Thymus (tissue), 14 donors: ENCODE measurements around the gene BLOC1S2. TPM values are rescaled to one million over a fixed set of nuclear protein-coding genes. Genes with fewer than 3 reads are reported as not detected.

ENCODE experiments used
- DNase-seq, 9 donors: peaks; one replicate each; pipeline ENCODE4 v3.0.0-alpha.2; 2013; ENCODE audit warnings: low spot score in 9 of 9, low read depth in 6 of 9, missing footprints in 1 of 9
- H3K27ac ChIP-seq, 2 donors: one replicate each; pipeline ENCODE4 v1.5.1; 2013; ENCODE audit warnings: control low read depth in 1 of 2, low read depth in 1 of 2, low read length in 1 of 2, mild to moderate bottlenecking in 1 of 2, moderate library complexity in 1 of 2
- H3K27me3 ChIP-seq, 2 donors: one replicate each; pipeline ENCODE4 v1.5.1; 2013; ENCODE audit warnings: low read length in 1 of 2; ENCODE audit not compliant: control insufficient read depth in 2 of 2, insufficient read depth in 1 of 2
- H3K36me3 ChIP-seq, 2 donors: one replicate each; pipeline ENCODE4 v1.5.1; 2013; ENCODE audit warnings: low read length in 1 of 2, mild to moderate bottlenecking in 1 of 2, moderate library complexity in 1 of 2; ENCODE audit not compliant: control insufficient read depth in 2 of 2, insufficient read depth in 2 of 2
- H3K4me1 ChIP-seq, 2 donors: one replicate each; pipeline ENCODE4 v1.5.1; 2013; ENCODE audit warnings: low read length in 2 of 2; ENCODE audit not compliant: control insufficient read depth in 2 of 2, insufficient read depth in 2 of 2
- H3K4me3 ChIP-seq, 2 donors: one replicate each; pipeline ENCODE4 v1.5.1; 2013; ENCODE audit warnings: low read length in 2 of 2, control low read depth in 1 of 2, mild to moderate bottlenecking in 1 of 2
- H3K9me3 ChIP-seq, 2 donors: one replicate each; pipeline ENCODE4 v1.5.1; 2013; ENCODE audit warnings: low read length in 1 of 2, mild to moderate bottlenecking in 1 of 2; ENCODE audit not compliant: control insufficient read depth in 2 of 2, insufficient read depth in 1 of 2
- WGBS: extraction: QIAGEN DNeasy Blood & Tissue Kit; methylation state at CpG from one replicate; pipeline ENCODE4 v1.1.7; 2013; 5-methylcytosine and 5-hydroxymethylcytosine counted together
- long read RNA-seq, 10 donors: transcript quantifications; one replicate each; lab custom pipeline, GENCODE V29; 2026
- polyA plus RNA-seq: library from polyadenylated mRNA; stranded (reverse); fragments of 200-250 nt; gene quantifications from one replicate; pipeline ENCODE4 v1.2.3, GENCODE V29; 2013
- total RNA-seq: library from RNA; stranded (reverse); fragments of 120-200 nt; gene quantifications from one replicate; pipeline ENCODE4 v1.2.4, GENCODE V29; 2013
- donor health status: healthy.

The BLOC1S2 gene
- total RNA-seq (49.9 TPM), polyA plus RNA-seq (114 TPM)
- long read RNA-seq, donor 1, transcript BLOC1S2-202 (5 exons, 1,249 nt), result major isoform, 6 of 6 reads
- long read RNA-seq, donor 1, partial matches to known transcripts, result 0 of 6 reads
- long read RNA-seq, donor 1, other reads (novel, unspliced or antisense), result 0 of 6 reads
- long read RNA-seq, donor 2, result 0 reads
- long read RNA-seq, donor 3, transcript BLOC1S2-203 (4 exons, 2,024 nt), result minor isoform, 19 of 63 reads
- long read RNA-seq, donor 3, transcript BLOC1S2-202 (5 exons, 1,249 nt), result major isoform, 44 of 63 reads
- long read RNA-seq, donor 3, partial matches to known transcripts, result 0 of 63 reads
- long read RNA-seq, donor 3, other reads (novel, unspliced or antisense), result 0 of 63 reads
- long read RNA-seq, donor 4, transcript BLOC1S2-202 (5 exons, 1,249 nt), result major isoform, 13 of 15 reads
- long read RNA-seq, donor 4, partial matches to known transcripts, result 0 of 15 reads
- long read RNA-seq, donor 4, other reads (novel, unspliced or antisense), result 0 of 15 reads
- long read RNA-seq, donor 5, transcript BLOC1S2-203 (4 exons, 2,024 nt), result minor isoform, 13 of 81 reads
- long read RNA-seq, donor 5, transcript BLOC1S2-202 (5 exons, 1,249 nt), result major isoform, 40 of 81 reads
- long read RNA-seq, donor 5, partial matches to known transcripts, result 26 of 81 reads
- long read RNA-seq, donor 5, other reads (novel, unspliced or antisense), result 0 of 81 reads
- long read RNA-seq, donor 6, transcript BLOC1S2-203 (4 exons, 2,024 nt), result minor isoform, 9 of 35 reads
- long read RNA-seq, donor 6, transcript BLOC1S2-202 (5 exons, 1,249 nt), result major isoform, 26 of 35 reads
- long read RNA-seq, donor 6, partial matches to known transcripts, result 0 of 35 reads
- long read RNA-seq, donor 6, other reads (novel, unspliced or antisense), result 0 of 35 reads
- long read RNA-seq, donor 7, transcript BLOC1S2-203 (4 exons, 2,024 nt), result minor isoform, 5 of 26 reads
- long read RNA-seq, donor 7, transcript BLOC1S2-202 (5 exons, 1,249 nt), result major isoform, 21 of 26 reads
- long read RNA-seq, donor 7, partial matches to known transcripts, result 0 of 26 reads
- long read RNA-seq, donor 7, other reads (novel, unspliced or antisense), result 0 of 26 reads
- long read RNA-seq, donor 8, transcript BLOC1S2-202 (5 exons, 1,249 nt), result major isoform, 8 of 17 reads
- long read RNA-seq, donor 8, partial matches to known transcripts, result 6 of 17 reads
- long read RNA-seq, donor 8, other reads (novel, unspliced or antisense), result 0 of 17 reads
- long read RNA-seq, donor 9, transcript BLOC1S2-202 (5 exons, 1,249 nt), result major isoform, 18 of 21 reads
- long read RNA-seq, donor 9, partial matches to known transcripts, result 0 of 21 reads
- long read RNA-seq, donor 9, other reads (novel, unspliced or antisense), result 0 of 21 reads
- long read RNA-seq, donor 10, transcript BLOC1S2-202 (5 exons, 1,249 nt), result major isoform, 23 of 25 reads
- long read RNA-seq, donor 10, partial matches to known transcripts, result 0 of 25 reads
- long read RNA-seq, donor 10, other reads (novel, unspliced or antisense), result 0 of 25 reads

DNA sequence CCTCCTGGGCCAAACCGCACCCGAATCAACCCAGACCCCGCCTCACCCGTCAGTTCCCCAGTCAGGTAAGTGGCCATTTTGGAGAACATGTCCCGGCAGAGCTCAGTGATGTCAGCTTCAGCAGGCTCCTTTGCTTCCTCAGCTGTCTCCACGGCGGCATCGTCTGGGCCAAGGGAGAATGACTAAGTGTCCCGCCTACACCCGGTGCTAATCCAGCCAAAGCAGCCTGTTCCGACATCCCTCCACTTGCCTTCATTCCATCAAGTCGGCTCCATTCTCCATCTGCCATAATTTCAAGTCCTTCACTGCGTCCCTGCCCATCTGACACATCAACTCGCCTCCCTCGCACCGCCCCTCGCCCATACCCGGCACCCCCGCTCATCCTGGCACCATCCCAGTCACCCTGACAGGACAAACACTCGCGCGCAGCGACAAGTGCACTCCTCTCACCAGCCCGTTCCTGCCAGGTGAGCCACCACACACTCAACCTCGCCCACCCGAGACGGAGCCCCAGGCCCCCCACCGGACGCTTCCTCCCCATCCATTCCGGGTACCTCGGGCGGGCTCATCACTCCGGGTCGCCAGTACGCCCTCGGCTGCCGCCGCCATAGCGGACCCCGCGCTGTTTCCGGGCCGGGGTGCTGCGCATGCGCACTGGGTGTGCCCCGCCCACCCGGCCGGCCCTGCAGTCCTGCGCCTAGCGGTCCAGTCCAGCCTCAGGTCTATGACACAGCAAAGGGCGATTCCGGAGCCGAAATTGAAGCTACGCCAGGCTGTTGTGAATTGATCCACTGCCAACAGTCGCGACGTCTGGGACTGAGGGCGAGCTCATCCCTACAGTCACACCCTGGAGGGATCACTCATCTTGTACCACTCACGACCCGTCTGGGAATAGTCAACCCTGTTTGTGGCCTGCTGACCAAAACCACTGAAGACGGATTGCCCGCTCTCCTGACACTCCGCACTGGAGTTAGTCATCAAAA, at the start of gene BLOC1S2:
BLOC1S2 (minus strand) TSS at position 630 of the 983 bp plus-strand sequence; CDS start at position 609, 21 bp downstream.
- Histone ChIP-seq H3K27ac (peak within 1 kb of the TSS; percentile 78 to 97), H3K4me1 (peaks cover 7 to 14% of the 10 kb centered on the region in 2 donors), H3K27me3 (no peaks in the 10 kb centered on the region), H3K9me3 (peaks cover 0 to 1% of the 10 kb centered on the region in 2 donors), H3K4me3 (peak within 1 kb of the TSS; percentile 80 to 87), H3K36me3 (peaks cover 0 to 7% of the 10 kb centered on the region in 2 donors)
- peak in 8 of 9 donors; percentile 44 to 86 (median 73) for DNase-seq
- WGBS, result 4% methylated on average over 63 of the region's 63 CpGs

DNA sequence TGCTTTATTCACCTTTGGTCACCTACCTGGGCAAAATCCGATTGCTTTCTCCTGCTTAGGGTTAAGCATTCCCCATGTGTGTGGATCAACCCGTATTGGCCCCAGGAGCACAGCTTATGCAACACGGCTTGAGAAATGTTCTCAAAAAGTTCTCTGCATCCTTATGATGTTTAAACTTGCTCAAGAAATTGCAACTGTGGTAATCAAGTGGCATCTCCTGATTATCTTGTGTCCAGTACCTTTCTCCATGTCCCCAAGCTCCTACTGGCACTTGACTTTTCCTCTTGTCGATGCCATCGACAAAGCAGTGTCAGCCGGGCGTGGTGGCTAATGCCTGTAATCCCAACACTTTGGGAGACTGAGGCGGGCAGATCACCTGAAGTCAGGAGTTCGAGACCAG, 48.3 kb upstream of the BLOC1S2 start:
- peaks cover 0 to 20% of the 10 kb centered on the region in 2 donors for H3K27me3 ChIP-seq
- no peak overlapping the region for H3K27ac ChIP-seq
- WGBS, result 92% methylated on average over 9 of the region's 9 CpGs

DNA sequence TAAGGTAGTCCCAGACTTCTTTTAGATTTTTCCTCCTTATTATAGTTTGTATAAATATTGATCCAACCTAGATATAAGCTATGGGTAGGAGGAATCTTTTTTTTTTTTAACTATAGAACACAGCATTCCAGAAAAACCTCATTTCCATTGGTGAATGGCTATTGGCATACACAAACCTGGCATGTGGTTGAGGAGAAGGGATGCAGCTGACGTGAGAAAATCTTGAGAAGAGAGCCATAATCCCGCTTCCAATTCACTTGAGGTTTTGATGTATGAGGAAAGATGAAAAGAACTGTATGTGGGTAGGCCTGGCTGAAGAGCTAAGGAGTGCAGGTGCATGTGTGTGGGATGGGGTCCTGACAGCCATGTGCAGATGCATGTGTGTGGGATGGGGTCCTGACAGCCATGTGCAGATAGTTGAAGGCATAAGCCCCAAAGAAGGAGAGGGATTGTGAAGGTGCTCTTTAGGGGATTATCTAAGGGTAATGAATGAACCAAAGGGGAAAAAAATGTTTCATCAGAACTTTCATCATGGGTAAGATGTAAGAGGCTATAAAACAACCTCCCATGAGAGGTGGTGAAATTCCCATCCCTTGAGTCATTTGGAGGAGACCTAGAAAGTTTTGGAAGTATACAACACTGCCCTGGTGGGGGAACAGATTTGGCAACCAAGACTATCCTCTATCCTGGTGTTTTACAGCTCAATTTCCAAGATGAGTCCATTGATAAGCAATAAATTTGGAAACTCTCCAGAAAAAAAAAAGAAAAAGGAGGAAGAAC, 47.4 kb upstream of the BLOC1S2 start:
- Histone ChIP-seq H3K27ac (no peak overlapping the region), H3K4me3 (no peak overlapping the region), H3K9me3 (no peaks in the 10 kb centered on the region), H3K36me3 (no peaks in the 10 kb centered on the region), H3K4me1 (peaks cover 0 to 3% of the 10 kb centered on the region in 2 donors), H3K27me3 (peaks cover 0 to 20% of the 10 kb centered on the region in 2 donors)
- no peak for DNase-seq
- WGBS, result 81% methylated on average over 2 of the region's 2 CpGs

More for the DNA sequence above, 48.3 kb upstream of the BLOC1S2 start:
- no peaks in the 10 kb centered on the region for H3K9me3 ChIP-seq
- no peaks in the 10 kb centered on the region for H3K36me3 ChIP-seq
- DNase-seq, result no peak
- H3K4me3 ChIP-seq, result no peak overlapping the region
- peaks cover 0 to 10% of the 10 kb centered on the region in 2 donors for H3K4me1 ChIP-seq

DNA sequence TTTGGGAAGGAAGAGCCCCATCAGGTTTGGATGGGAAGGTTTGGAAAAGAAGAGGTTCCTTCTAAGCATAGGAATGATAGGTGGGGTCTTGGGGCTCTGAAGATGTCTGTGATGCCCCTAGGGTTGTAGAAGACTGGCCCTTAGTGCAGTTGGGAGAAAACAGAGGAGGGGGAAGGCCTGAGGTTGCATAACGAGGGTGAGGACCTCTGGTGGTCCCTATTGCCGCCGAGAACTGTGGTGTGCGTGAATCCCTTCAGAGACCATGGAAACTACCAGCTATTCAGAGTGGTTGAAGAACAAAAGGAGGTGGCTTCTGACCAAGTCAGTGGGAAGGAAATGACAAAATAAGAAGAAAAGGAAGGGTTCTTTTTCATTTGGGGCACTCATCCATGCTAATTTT, 46.6 kb upstream of the BLOC1S2 start:
- H3K4me1 ChIP-seq, result no peaks in the 10 kb centered on the region
- no peak overlapping the region for H3K27ac ChIP-seq
- no peak overlapping the region for H3K4me3 ChIP-seq
- no peaks in the 10 kb centered on the region for H3K36me3 ChIP-seq
- H3K27me3 ChIP-seq, result peaks cover 0 to 20% of the 10 kb centered on the region in 2 donors
- H3K9me3 ChIP-seq, result no peaks in the 10 kb centered on the region
- DNase-seq, result no peak
- WGBS, result 74% methylated on average over 4 of the region's 4 CpGs

DNA sequence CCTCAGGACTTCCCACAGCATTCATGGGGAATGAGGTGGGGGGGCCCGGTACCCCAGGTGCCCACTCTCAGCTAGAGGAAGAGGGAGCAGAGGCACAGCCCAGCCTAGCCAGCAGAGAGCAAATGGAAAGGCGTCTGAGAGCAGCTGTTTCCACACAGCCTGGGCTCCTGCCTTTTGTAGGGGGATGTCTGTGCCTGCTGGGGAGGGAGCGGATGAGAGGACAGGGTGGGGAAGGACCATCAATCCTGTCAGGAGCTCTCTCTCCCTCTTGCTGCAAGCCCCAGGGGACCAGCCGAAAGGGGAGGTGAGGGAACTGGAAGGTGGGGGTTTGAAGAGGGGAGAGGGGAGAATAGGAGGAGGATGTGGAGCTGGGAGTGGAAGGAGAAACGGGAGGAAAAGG, 43.6 kb upstream of the BLOC1S2 start, which contains the start of gene PKD2L1:
PKD2L1 (minus strand) TSS at position 150 of the 400 bp plus-strand sequence; CDS start at position 25, 125 bp downstream.
- Histone ChIP-seq H3K27me3 (peaks cover 0 to 20% of the 10 kb centered on the region in 2 donors), H3K4me1 (no peaks in the 10 kb centered on the region), H3K36me3 (no peaks in the 10 kb centered on the region), H3K27ac (no peak within 1 kb of the TSS), H3K4me3 (no peak within 1 kb of the TSS), H3K9me3 (no peaks in the 10 kb centered on the region)
- 89% methylated on average over 5 of the region's 5 CpGs for WGBS
- DNase-seq, result no peak

DNA sequence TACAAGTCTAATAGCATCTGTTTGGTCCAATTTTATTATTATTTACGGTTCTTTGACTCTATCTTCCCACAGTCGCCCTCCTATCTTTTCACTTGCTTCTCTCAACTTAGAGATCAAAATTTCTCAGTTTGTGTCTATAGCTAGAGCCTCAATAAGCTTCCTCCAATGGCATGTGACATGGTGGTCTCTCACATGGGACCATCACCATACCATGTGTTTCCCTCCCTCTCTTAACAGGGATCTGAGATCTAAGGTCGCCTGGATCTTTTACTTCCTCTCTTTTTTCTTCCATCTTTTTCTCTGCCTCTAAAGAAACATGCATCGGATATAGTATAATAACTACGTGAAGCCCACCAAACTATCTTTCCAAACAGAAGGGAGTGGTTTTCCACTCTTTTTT, 41.7 kb upstream of the BLOC1S2 start:
- Histone ChIP-seq H3K27me3 (peaks cover 0 to 20% of the 10 kb centered on the region in 2 donors), H3K27ac (no peak overlapping the region), H3K4me3 (no peak overlapping the region), H3K4me1 (no peaks in the 10 kb centered on the region), H3K9me3 (no peaks in the 10 kb centered on the region), H3K36me3 (no peaks in the 10 kb centered on the region)
- 76% methylated on average over 5 of the region's 5 CpGs for WGBS
- no peak for DNase-seq

DNA sequence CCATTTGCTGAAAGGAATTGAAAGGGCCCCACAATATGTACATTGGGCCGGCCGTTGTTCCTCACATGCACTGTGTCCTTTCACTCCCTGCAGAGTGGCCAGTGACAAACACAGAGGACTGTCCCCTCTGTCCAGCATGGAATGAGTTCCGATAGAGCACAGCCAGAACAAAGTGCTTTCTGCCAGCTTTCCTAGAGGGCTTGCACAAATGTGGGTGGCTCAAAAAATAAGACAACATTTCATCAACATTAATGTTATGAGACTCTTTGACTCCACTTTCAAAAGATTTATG, 41.2 kb upstream of the BLOC1S2 start:
- no peak overlapping the region for H3K27ac ChIP-seq
- DNase-seq, result no peak
- H3K27me3 ChIP-seq, result peaks cover 0 to 17% of the 10 kb centered on the region in 2 donors
- no peaks in the 10 kb centered on the region for H3K36me3 ChIP-seq
- H3K9me3 ChIP-seq, result no peaks in the 10 kb centered on the region
- WGBS, result 93% methylated on average over 3 of the region's 3 CpGs
- H3K4me1 ChIP-seq, result no peaks in the 10 kb centered on the region
- no peak overlapping the region for H3K4me3 ChIP-seq
